Measurements from ENCODE around the gene DNAJC3. TPM values are rescaled to one million over a fixed set of nuclear protein-coding genes. Genes with fewer than 3 reads are reported as not detected.

Gene DNAJC3
- total RNA-seq = 86.8 and 105 TPM in 2 replicates

GRCh38 chr13:95676762-95677563 is at the start of gene DNAJC3:
Gene DNAJC3, plus strand, starts transcription at chr13:95677139. Its CDS starts 117 bp downstream, at chr13:95677256.

GRCh38 chr13:95644601-95645052 is 32.3 kb upstream of the DNAJC3 start, which contains the start of gene DZIP1:
Gene DZIP1, minus strand, starts transcription at chr13:95644706. Its CDS starts 2,677 bp downstream, at chr13:95642029.

Other genes with a start within 250 kb of the DNAJC3 start
- 0.19 and 0.28 TPM in 2 replicates for gene CLDN10, start 124.4 kb upstream of the DNAJC3 start, total RNA-seq
- gene DZIP1, start 32.4 kb upstream of the DNAJC3 start, total RNA-seq = 33.8 and 34.1 TPM in 2 replicates

Data from regular cardiac myocyte (primary cell).